KMS-11 (cell line): Measurements from ENCODE around the gene EIF4EBP2.

Source experiments
- H2AFZ ChIP-seq: fragments of 200-600 bp; sonication (generic); 2 replicates; pipeline ENCODE4 v1.6.1; 2016; ENCODE audit warnings: antibody characterized with exemption, mixed run types, low read depth
- H3K27ac ChIP-seq: fragments of 200-600 bp; sonication (generic); 2 replicates; pipeline ENCODE4 v1.6.1; 2016; ENCODE audit warnings: mild to moderate bottlenecking, mixed run types
- H3K27me3 ChIP-seq: fragments of 200-600 bp; sonication (generic); 2 replicates; pipeline ENCODE4 v1.6.1; 2017; ENCODE audit warnings: mild to moderate bottlenecking, low read depth, mixed run types, moderate library complexity; ENCODE audit not compliant: insufficient read depth
- H3K36me3 ChIP-seq: fragments of 200-600 bp; sonication (generic); 2 replicates; pipeline ENCODE4 v1.6.1; 2017; ENCODE audit warnings: mild to moderate bottlenecking, mixed run types; ENCODE audit not compliant: insufficient read depth
- H3K4me1 ChIP-seq: fragments of 200-600 bp; sonication (generic); 2 replicates; pipeline ENCODE4 v1.6.1; 2016; ENCODE audit warnings: mild to moderate bottlenecking, low read depth, mixed run types; ENCODE audit not compliant: poor library complexity, severe bottlenecking
- H3K4me2 ChIP-seq: fragments of 200-600 bp; sonication (generic); 2 replicates; pipeline ENCODE4 v1.7.0; 2016; ENCODE audit warnings: mild to moderate bottlenecking, mixed run types
- H3K4me3 ChIP-seq: fragments of 200-600 bp; sonication (generic); IDR thresholded peaks from 2 replicates; pipeline ENCODE4 v1.6.1; 2017; ENCODE audit warnings: low read depth, low read length, mixed read lengths; ENCODE audit not compliant: insufficient read depth
- H3K79me2 ChIP-seq: fragments of 200-600 bp; sonication (generic); 2 replicates; pipeline ENCODE4 v1.6.1; 2016; ENCODE audit warnings: low read depth, mixed run types; ENCODE audit not compliant: insufficient read depth
- H3K9ac ChIP-seq: fragments of 200-600 bp; sonication (generic); 2 replicates; pipeline ENCODE4 v1.6.1; 2016; ENCODE audit warnings: mild to moderate bottlenecking, mixed run types
- H4K20me1 ChIP-seq: fragments of 200-600 bp; sonication (generic); 2 replicates; pipeline ENCODE4 v1.6.1; 2016; ENCODE audit warnings: mild to moderate bottlenecking, mixed run types; ENCODE audit not compliant: insufficient read depth
- CTCF ChIP-seq: fragments of 200-600 bp; sonication (generic); conservative IDR thresholded peaks from 2 replicates; pipeline ENCODE4 v1.6.1; 2017; ENCODE audit warnings: low read depth, mild to moderate bottlenecking, antibody characterized with exemption, low read length, moderate library complexity, mixed read lengths

The EIF4EBP2 gene

GRCh38 chr10:70445718-70446657, 42.0 kb downstream of the EIF4EBP2 start:
- Histone ChIP-seq H3K79me2 (no peaks in the 10 kb centered on the region), H4K20me1 (no peaks in the 10 kb centered on the region), H3K4me1 (no peaks in the 10 kb centered on the region), H3K36me3 (no peaks in the 10 kb centered on the region), H3K27ac (no peak overlapping the region), H2AFZ (no peak overlapping the region), H3K4me3 (no peak overlapping the region), H3K9ac (no peak overlapping the region), H3K27me3 (no peaks in the 10 kb centered on the region), H3K4me2 (no peak overlapping the region)
- TF ChIP-seq CTCF = no peak

GRCh38 chr10:70448236-70448635, 44.3 kb downstream of the EIF4EBP2 start:
- Histone ChIP-seq H3K4me3 (no peak overlapping the region), H4K20me1 (no peaks in the 10 kb centered on the region), H3K79me2 (no peaks in the 10 kb centered on the region), H2AFZ (no peak overlapping the region), H3K4me1 (no peaks in the 10 kb centered on the region), H3K4me2 (no peak overlapping the region), H3K27ac (no peak overlapping the region), H3K36me3 (no peaks in the 10 kb centered on the region), H3K27me3 (no peaks in the 10 kb centered on the region), H3K9ac (no peak overlapping the region)
- no peak for TF ChIP-seq CTCF

GRCh38 chr10:70455213-70455630, 51.3 kb downstream of the EIF4EBP2 start:
- Histone ChIP-seq H4K20me1 (no peaks in the 10 kb centered on the region), H3K4me2 (no peak overlapping the region), H3K27me3 (no peaks in the 10 kb centered on the region), H3K27ac (no peak overlapping the region), H3K9ac (no peak overlapping the region), H3K4me1 (no peaks in the 10 kb centered on the region), H3K79me2 (no peaks in the 10 kb centered on the region), H3K36me3 (no peaks in the 10 kb centered on the region), H2AFZ (no peak overlapping the region), H3K4me3 (no peak overlapping the region)
- no peak for TF ChIP-seq CTCF

- H3K27ac ChIP-seq = no peak overlapping the region
- no peak overlapping the region for H3K9ac ChIP-seq
- no peak for TF ChIP-seq CTCF
- no peaks in the 10 kb centered on the region for H4K20me1 ChIP-seq
- H3K27me3 ChIP-seq = no peaks in the 10 kb centered on the region
- H2AFZ ChIP-seq = no peak overlapping the region
- H3K4me1 ChIP-seq = no peaks in the 10 kb centered on the region
- H3K4me3 ChIP-seq = no peak overlapping the region
- H3K36me3 ChIP-seq = no peaks in the 10 kb centered on the region
- no peak overlapping the region for H3K4me2 ChIP-seq
- no peaks in the 10 kb centered on the region for H3K79me2 ChIP-seq
Measured at GRCh38 chr10:70456164-70456563, 52.2 kb downstream of the EIF4EBP2 start.
